SH-SY5Y (cell line): Measurements from ENCODE around the gene TGFB2.

Experiments used
- GATA2 ChIP-seq: IDR thresholded peaks from 2 replicates; pipeline ENCODE4 v1.6.1; 2011; ENCODE audit warnings: mild to moderate bottlenecking, low read depth, low read length
- GATA3 ChIP-seq: IDR thresholded peaks from 2 replicates; pipeline ENCODE4 v1.6.1; 2011; ENCODE audit warnings: low read depth, mild to moderate bottlenecking, low read length, moderate library complexity

Gene TGFB2

DNA sequence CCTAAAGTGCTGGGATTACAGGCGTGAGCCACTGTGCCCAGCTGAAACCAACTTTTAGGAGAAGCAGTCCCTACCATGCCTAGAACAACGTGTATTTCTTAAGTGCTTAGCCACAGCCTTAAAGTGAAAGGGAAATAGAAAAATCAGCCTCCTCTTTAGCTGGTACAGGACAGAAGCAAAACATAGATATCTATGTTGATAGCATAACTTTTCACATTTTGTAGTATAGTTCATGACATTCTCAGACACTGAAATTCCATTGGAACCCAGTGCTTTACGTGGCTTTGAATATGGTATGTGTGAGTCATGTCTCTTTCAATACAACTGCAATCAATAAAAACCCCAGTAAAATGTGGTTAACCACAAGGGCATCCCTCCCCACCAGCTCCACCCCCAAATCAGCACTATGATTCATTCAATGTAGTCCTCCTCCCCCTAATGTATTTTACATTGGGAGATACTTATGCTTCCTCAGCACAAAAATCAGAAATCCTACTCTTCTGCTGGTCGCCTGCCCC is 32.1 kb downstream of the TGFB2 start:
- TF ChIP-seq GATA3 (no peak), GATA2 (no peak)

DNA sequence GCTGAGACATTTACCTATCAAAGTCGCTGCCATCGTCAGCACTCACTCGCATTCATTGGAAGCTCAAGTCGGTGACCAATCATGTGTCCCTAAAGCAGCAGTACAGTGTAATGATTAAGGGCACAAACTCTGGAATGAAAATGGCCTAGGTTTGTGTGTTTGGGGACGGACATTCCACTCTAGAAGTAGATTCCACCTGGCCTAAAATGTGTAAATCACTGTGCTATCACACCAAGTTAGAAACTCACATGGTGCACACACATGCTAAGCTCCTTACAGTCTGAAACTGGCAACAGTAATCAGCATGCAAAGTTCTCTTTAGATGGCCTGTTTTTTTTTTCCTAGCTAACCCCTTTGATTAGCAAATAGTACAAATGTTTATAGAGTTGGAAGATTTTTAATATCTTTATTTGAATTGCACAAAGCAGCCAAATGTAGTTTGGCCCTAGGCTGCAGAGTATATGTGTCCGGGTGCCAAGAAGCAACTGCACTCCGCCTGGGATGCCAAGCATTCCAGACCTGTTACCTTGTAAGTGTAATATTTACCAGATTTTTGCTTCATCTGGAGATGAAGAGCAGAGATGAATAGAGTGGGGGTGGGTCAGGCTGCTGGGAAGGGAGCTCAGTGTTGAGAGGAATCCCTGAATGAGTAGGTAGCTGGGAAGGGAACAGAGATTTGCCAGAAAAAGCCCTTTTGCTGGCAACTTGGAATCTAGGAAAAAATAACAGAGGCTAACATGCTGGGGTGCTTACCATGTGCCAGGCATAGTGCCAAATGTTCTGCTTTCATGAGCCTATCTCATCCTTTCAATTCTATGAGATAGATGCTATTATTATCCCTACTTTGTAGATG is 35.2 kb downstream of the TGFB2 start:
- no peak; the same call in 1 of the 2 replicates for TF ChIP-seq GATA2

GRCh38 chr1:218382261-218382660 is 37.1 kb downstream of the TGFB2 start:
- TF ChIP-seq GATA3 (no peak), GATA2 (no peak)

DNA sequence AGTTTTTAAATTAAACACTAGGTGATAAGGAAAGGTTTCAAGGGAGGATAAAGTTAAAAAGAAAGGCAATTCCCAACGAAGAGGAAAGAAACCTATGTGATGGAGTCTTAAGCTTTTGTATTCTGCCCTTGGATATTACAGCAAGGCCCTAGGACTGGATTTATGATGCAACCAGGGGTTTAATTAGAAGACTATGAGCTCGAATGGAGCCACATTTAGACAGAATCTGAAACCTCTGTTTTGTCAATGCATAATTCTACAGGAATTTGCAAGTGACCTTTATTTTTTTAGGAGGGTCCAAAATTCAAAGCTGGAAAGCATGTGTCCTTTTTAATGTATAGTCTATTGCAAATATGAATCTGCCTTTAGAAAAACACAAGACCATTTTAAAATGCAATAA is 37.9 kb downstream of the TGFB2 start:
- TF ChIP-seq GATA3 (no peak), GATA2 (no peak)

GRCh38 chr1:218383681-218384080 is 38.5 kb downstream of the TGFB2 start:
- no peak for TF ChIP-seq GATA3
- no peak for TF ChIP-seq GATA2

GRCh38 chr1:218384581-218384993 is 39.5 kb downstream of the TGFB2 start:
- TF ChIP-seq GATA2: no peak
- no peak for TF ChIP-seq GATA3

DNA sequence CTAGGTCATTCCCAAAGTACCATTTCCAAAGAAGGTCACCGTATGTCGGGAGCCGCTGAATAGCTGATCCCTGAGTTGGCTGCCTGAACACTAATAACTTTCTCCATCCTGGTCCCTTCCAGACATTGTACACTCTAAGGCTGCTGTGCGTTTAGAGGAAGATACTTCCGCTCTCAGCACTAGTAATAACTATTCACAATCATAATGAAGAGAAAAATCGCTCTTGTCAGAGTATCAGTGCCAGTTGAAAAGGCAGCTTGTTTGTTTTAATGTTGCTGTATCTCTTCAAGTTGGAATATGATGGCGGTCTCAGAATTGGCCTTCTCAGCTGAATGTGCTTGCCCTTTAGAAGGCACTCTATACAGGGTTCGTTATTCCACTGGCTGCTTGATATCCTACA is 43.5 kb downstream of the TGFB2 start:
- no peak for TF ChIP-seq GATA2
- TF ChIP-seq GATA3: no peak

DNA sequence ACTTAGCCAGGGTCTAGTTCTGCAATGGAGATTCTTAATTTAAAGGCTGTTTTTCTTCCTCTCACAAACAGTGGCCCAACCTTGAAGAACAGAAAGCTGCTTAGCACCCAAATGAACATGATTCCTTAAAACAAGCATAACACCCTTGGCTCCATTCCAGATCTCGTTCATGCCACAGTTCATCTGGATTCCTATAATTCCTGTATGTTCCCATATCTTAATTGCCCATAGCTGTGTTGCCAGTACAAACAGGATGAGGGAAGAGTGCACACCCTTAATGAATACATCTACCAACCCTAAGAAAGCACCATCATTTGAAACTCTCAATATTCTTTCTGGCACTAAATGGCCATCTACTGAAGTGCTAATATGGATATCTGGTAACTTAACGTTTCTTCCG is 45.5 kb downstream of the TGFB2 start:
- TF ChIP-seq GATA2: no peak
- no peak for TF ChIP-seq GATA3

DNA sequence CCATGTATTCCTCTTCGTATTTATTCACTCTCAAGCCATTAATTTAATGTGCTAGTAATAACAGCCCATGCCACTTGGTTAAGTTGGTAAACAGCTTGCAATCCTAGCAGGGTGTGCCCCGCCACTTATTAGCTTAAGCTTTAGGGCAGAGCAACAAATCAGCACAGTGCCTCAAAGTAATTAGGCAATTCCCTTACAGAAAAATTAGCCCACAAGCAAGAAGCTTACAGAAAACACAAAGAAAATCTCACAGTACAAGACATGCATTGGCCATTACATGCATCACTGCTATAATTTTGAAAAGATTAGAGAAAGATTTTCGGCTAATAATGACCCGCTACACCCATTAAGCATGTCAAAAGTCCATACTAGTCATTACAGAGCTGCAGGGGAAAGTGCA is 47.6 kb downstream of the TGFB2 start:
- TF ChIP-seq GATA3 (no peak), GATA2 (no peak)

DNA sequence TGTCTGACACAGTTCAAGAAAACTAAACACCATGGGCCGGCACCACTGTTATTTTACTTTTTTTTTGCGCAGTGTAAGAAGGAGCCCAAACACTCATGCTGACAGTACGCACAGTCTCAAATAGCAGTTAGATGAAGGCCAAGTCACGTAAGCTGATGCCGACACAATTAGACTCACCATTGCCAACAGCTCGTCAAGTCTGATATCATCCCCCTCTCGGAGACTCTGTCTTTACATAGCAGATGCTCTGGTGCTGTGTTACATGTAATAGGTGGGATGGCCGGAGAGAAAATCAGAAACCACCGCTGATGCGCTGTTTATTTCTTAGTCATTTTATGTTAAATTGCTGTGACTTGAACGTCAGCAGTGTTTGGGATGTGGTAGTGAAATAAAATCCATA is 49.3 kb downstream of the TGFB2 start:
- TF ChIP-seq GATA3 (no peak), GATA2 (no peak)

DNA sequence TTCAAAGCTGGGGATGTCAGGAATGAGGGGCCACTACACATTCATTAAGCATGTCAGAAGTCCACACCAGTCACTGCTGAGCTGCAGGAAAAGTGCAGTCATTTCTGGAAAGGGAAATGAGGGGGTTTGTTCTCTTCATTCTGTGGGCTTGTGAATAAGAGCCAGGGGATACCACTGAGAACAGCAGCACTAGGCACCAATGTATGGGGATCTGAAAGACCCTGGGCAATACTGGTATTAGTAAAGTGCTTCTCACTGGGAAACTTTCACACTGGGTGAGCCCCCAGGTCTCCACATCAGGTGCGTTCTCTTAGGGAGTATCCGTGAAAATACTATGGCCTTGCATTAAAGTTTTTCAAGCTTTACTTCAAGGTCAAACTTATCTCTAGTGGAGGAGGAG is 49.9 kb downstream of the TGFB2 start:
- no peak for TF ChIP-seq GATA3
- no peak for TF ChIP-seq GATA2

DNA sequence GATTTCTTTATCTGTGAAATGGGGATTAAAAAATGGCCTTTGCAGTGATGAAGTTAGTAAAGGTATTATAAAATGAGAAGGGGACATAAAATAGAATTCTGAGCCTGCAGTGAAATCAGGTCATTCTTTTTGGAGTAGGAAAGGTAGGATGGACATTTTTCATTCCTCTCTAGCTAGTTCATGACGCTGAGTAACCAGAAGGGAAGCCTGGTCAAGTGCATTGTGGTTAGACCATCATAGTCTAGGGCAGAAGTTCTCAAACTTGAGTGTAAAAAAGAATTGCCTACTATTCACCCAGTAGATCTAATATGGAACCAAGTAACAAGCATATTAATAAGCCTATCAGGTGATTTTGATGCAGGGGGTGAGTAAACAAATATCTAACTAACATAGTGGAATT is 50.8 kb downstream of the TGFB2 start:
- no peak for TF ChIP-seq GATA2
- no peak for TF ChIP-seq GATA3

GRCh38 chr1:218397752-218398339 is 52.7 kb downstream of the TGFB2 start:
- TF ChIP-seq GATA3 (no peak), GATA2 (no peak)

- no peak for TF ChIP-seq GATA2
Measured at GRCh38 chr1:218400624-218401023, 55.5 kb downstream of the TGFB2 start.

- TF ChIP-seq GATA3 (no peak), GATA2 (no peak)
Measured at GRCh38 chr1:218401441-218401997, 56.4 kb downstream of the TGFB2 start.
